Esophagus squamous epithelium (tissue), 5 donors: Measurements from ENCODE around the gene SPON1. TPM values are rescaled to one million over a fixed set of nuclear protein-coding genes. Genes with fewer than 3 reads are reported as not detected.

Experiments used
- DNase-seq: peaks from one replicate; lab custom pipeline; 2025; lab: John Stamatoyannopoulos, UW
- H3K27ac ChIP-seq, 4 donors: fragments of 200-600 bp; sonication (generic); one replicate each; pipeline ENCODE4 v1.5.1; 2016 to 2019; ENCODE audit warnings: mild to moderate bottlenecking in 1 of 4
- H3K27me3 ChIP-seq, 4 donors: fragments of 200-600 bp; sonication (generic); 1 replicate in 3 of 4; 2 replicates in 1 of 4; pipeline versions ENCODE4 v1.5.1 to v1.6.0; 2017 to 2021; ENCODE audit warnings: antibody characterized with exemption in 1 of 4
- H3K36me3 ChIP-seq, 3 donors: fragments of 200-600 bp; sonication (generic); one replicate each; pipeline ENCODE4 v1.5.1; 2016 to 2019
- H3K4me1 ChIP-seq, 3 donors: fragments of 200-600 bp; sonication (generic); one replicate each; pipeline ENCODE4 v1.5.1; 2017 to 2019
- H3K4me3 ChIP-seq, 4 donors: fragments of 200-600 bp; sonication (generic); 1 replicate in 3 of 4; 2 replicates in 1 of 4; pipeline ENCODE4 v1.5.1; 2016 to 2019; ENCODE audit warnings: mild to moderate bottlenecking in 2 of 4, moderate library complexity in 1 of 4
- H3K9me3 ChIP-seq, 3 donors: fragments of 200-600 bp; sonication (generic); one replicate each; pipeline ENCODE4 v1.5.1; 2016 to 2019
- POLR2A ChIP-seq, 4 donors: fragments of 450-650 bp; IDR thresholded peaks; one replicate each; pipeline ENCODE4 v1.6.1; 2017; ENCODE audit warnings: antibody characterized with exemption in 4 of 4, mild to moderate bottlenecking in 4 of 4, moderate library complexity in 3 of 4
- WGBS, 2 donors: methylation state at CpG; one replicate each; pipeline ENCODE4 v1.1.5; 2018; 5-methylcytosine and 5-hydroxymethylcytosine counted together
- intact Hi-C: fragments of 100-400 bp; cut with DNase I; formaldehyde crosslinking; loops from one replicate; pipeline ENCODE4 v1.15.0; 2022
- total RNA-seq, 4 donors: library from RNA; depleted of rRNA; stranded (reverse); fragments of >200 nt; gene quantifications; one replicate each; pipeline ENCODE4 v1.1.0, GENCODE V29; 2016
- TF ChIP-seq, protein P1 (sequence below), 6 experiments: fragments of 450-650 bp in 4 of 6; fragments of 200-600 bp in 2 of 6; sonication (generic) in 2 of 6; IDR thresholded peaks; one replicate each; pipeline ENCODE4 v1.5.1; 2016 to 2019; ENCODE audit warnings: antibody characterized with exemption in 6 of 6, mild to moderate bottlenecking in 4 of 6, moderate library complexity in 4 of 6
- donor health status: DM: yes; HTN: yes; CAD: no.

The SPON1 gene
- total RNA-seq, 4 donors from 2014 or later, result 1.6 to 44.4 (median 6.5) TPM

DNA sequence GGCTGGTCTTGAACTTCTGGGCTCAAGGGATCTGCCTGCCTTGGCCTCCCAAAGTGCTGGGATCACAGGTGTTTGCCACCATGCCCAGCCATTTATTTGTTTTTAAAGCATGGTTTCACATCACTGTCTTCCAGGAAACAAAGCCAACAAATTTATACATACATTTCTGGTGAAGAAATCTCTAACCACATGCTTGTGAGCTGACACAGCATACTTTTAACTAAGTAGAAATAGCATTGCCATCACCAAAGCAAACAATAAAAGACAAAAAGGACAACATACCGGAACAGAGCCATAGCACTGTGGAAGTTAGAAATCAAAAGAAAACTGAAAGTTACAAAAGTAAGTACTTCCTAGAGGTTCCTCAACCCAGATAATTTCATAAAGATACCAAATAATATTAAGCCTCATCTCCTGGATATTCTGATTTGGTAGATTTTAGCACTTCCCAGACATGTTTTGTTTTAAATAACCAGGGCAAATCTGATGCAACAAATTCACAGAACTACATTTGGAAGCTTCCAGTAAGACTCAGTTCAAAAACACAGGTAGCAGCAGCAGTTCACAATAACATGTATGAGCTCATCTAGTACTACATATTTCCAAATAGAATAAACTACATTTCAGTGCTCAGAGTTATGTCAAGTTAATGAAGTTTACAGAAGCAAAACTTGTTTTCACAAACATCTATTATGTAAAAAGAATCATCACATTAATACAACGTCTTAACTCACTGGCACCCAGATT is 325.8 kb downstream of the SPON1 start:
- no peak overlapping the region for H3K4me3 ChIP-seq
- H3K4me1 ChIP-seq, result no peaks in the 10 kb centered on the region
- 77% methylated on average over 2 of the region's 2 CpGs for WGBS, 2 donors
- no peak for DNase-seq
- TF ChIP-seq, protein P1, sequence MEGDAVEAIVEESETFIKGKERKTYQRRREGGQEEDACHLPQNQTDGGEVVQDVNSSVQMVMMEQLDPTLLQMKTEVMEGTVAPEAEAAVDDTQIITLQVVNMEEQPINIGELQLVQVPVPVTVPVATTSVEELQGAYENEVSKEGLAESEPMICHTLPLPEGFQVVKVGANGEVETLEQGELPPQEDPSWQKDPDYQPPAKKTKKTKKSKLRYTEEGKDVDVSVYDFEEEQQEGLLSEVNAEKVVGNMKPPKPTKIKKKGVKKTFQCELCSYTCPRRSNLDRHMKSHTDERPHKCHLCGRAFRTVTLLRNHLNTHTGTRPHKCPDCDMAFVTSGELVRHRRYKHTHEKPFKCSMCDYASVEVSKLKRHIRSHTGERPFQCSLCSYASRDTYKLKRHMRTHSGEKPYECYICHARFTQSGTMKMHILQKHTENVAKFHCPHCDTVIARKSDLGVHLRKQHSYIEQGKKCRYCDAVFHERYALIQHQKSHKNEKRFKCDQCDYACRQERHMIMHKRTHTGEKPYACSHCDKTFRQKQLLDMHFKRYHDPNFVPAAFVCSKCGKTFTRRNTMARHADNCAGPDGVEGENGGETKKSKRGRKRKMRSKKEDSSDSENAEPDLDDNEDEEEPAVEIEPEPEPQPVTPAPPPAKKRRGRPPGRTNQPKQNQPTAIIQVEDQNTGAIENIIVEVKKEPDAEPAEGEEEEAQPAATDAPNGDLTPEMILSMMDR (IDR thresholded peaks at IDR 0.05), result no peak
- no peak for TF ChIP-seq POLR2A (IDR thresholded peaks at IDR 0.05)
- H3K36me3 ChIP-seq, result peaks cover 0 to 36% (median 0%) of the 10 kb centered on the region in 3 donors
- no peaks in the 10 kb centered on the region for H3K9me3 ChIP-seq
- no peaks in the 10 kb centered on the region for H3K27me3 ChIP-seq
- intact Hi-C loops, result no loop called here
- peak overlapping the region in 1 of 4 donors; percentile 26 for H3K27ac ChIP-seq

- TF ChIP-seq, protein P1 (IDR thresholded peaks at IDR 0.05), result no peak
- no peak for TF ChIP-seq POLR2A (IDR thresholded peaks at IDR 0.05)
- Histone ChIP-seq H3K4me3 (no peak overlapping the region), H3K36me3 (peaks cover 0 to 47% (median 0%) of the 10 kb centered on the region in 3 donors), H3K9me3 (no peaks in the 10 kb centered on the region), H3K4me1 (no peaks in the 10 kb centered on the region), H3K27me3 (no peaks in the 10 kb centered on the region), H3K27ac (no peak overlapping the region)
- intact Hi-C loops, result no loop called here
- WGBS, 2 donors, result 91 to 92% methylated on average over 3 of the region's 3 CpGs
- DNase-seq, result no peak
Measured at GRCh38 chr11:14290422-14290821, 327.9 kb downstream of the SPON1 start.

- 43 to 86% methylated on average over 1 of the region's 1 CpG for WGBS, 2 donors
- H3K4me3 ChIP-seq, result no peak overlapping the region
- no peak for TF ChIP-seq POLR2A (IDR thresholded peaks at IDR 0.05)
- TF ChIP-seq, protein P1 (IDR thresholded peaks at IDR 0.05), result no peak
- no peak for DNase-seq
- H3K27ac ChIP-seq, result no peak overlapping the region
- no peaks in the 10 kb centered on the region for H3K36me3 ChIP-seq
- intact Hi-C loops, result loop anchor here (10.0 kb wide), 1 partner anchor 115 kb away; no protein-coding TSS in a partner anchor
- peaks cover 6 to 20% (median 12%) of the 10 kb centered on the region in 3 donors for H3K4me1 ChIP-seq
- no peaks in the 10 kb centered on the region for H3K9me3 ChIP-seq
- no peaks in the 10 kb centered on the region for H3K27me3 ChIP-seq
Measured at GRCh38 chr11:14299921-14300320, 337.4 kb downstream of the SPON1 start.

DNA sequence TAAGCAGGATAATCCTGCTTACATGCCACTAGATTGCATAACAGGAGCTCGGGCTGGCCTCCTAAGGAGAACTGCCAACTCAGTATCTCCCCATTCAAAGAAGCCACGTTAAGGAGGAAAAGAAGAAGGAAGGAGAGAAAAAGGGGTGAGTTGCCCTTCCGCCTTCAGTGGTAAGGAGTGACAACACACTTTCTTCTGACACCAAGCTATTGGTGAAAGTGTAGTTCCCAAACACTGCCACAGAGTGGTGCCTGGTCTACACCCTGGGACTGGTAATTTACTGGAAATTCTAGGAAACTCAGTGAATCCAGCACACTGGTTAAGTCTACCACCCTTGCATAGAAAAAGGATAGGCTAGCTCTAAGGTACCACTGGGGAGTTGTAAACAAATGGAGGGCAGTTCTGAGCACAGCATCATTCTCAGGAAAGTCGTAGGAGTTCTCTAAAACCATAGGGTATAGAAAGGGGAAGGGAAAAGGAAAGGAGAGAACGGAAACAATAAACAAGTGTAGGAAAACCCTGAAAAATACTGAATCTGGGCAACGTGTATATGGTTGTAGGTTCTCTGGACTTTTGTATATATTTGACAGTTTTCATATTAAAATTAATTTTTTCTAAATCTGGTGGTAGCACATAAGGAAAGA is 338.3 kb downstream of the SPON1 start:
- no peak overlapping the region for H3K4me3 ChIP-seq
- H3K27me3 ChIP-seq, result no peaks in the 10 kb centered on the region
- TF ChIP-seq, protein P1 (IDR thresholded peaks at IDR 0.05), result peak; percentile 54 to 87 (median 68)
- TF ChIP-seq POLR2A (IDR thresholded peaks at IDR 0.05), result no peak
- no peak for DNase-seq
- 25 to 28% methylated on average over 6 of the region's 6 CpGs for WGBS, 2 donors
- H3K9me3 ChIP-seq, result no peaks in the 10 kb centered on the region
- peaks cover 6 to 20% (median 12%) of the 10 kb centered on the region in 3 donors for H3K4me1 ChIP-seq
- intact Hi-C loops, result loop anchor here (10.0 kb wide), 1 partner anchor 114 kb away; no protein-coding TSS in a partner anchor
- no peak overlapping the region for H3K27ac ChIP-seq
- H3K36me3 ChIP-seq, result no peaks in the 10 kb centered on the region

DNA sequence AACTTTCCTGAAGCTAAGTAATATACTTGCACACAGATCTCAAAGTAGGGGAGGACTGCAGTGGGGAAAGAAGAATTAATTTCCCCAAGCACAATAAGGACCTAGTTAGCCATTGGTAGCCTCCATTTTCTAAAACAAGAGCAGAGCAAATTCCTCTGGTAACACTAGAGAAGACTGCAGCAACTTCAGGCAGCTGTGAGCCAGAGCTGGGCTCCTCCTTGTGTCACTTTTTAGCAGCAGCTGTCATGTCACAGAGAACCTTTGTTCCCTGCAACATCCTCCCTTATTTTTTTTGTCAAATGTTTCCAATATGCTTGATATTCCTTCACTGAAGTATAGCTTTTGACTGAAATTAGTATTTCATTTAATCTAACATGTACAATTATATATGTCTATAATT is 342.1 kb downstream of the SPON1 start:
- intact Hi-C loops, result loop anchor here (10.0 kb wide), 1 partner anchor 110 kb away; no protein-coding TSS in a partner anchor

More for the DNA sequence above, 342.1 kb downstream of the SPON1 start:
- no peaks in the 10 kb centered on the region for H3K36me3 ChIP-seq
- H3K4me1 ChIP-seq, result peaks cover 6 to 28% (median 19%) of the 10 kb centered on the region in 3 donors
- H3K4me3 ChIP-seq, result no peak overlapping the region
- no peaks in the 10 kb centered on the region for H3K27me3 ChIP-seq
- DNase-seq, result no peak
- H3K9me3 ChIP-seq, result no peaks in the 10 kb centered on the region
- TF ChIP-seq, protein P1 (IDR thresholded peaks at IDR 0.05), result no peak
- no peak for TF ChIP-seq POLR2A (IDR thresholded peaks at IDR 0.05)
- H3K27ac ChIP-seq, result no peak overlapping the region
